CD4-positive, CD25-positive, alpha-beta regulatory T cell (primary cell): Measurements from ENCODE around the gene CTNNA1. TPM values are rescaled to one million over a fixed set of nuclear protein-coding genes. Genes with fewer than 3 reads are reported as not detected.
"Not testable (repeated sequence)": the region's sequence is repeated elsewhere in the genome, so short reads cannot be mapped to it uniquely, and the experiment has no call there.

ENCODE experiments used
- ATAC-seq, 2 donors: fragments of 150-1000 bp; cut with Tn5 transposase; one replicate each; pipeline ENCODE4 v1.10.0; 2021; ENCODE audit warnings: low read depth in 2 of 2, moderate number of reproducible peaks in 2 of 2, moderate library complexity in 1 of 2
- DNase-seq, 3 donors: peaks; one replicate each; pipeline versions ENCODE4 v3.0.0 to v3.0.0-alpha.2; 2012 to 2022; ENCODE audit warnings: mixed read lengths in 1 of 3
- H3K27ac ChIP-seq: one replicate; pipeline ENCODE4 v1.7.0; 2013; ENCODE audit warnings: mild to moderate bottlenecking, low read length; ENCODE audit not compliant: insufficient read depth, poor library complexity, severe bottlenecking
- H3K27me3 ChIP-seq: one replicate; pipeline ENCODE4 v1.7.0; 2013; ENCODE audit warnings: low read length; ENCODE audit not compliant: control insufficient read depth, insufficient read depth
- H3K36me3 ChIP-seq: one replicate; pipeline ENCODE4 v1.7.0; 2013; ENCODE audit warnings: mild to moderate bottlenecking, low read length, moderate library complexity; ENCODE audit not compliant: control insufficient read depth, insufficient read depth
- H3K4me1 ChIP-seq: 2 replicates; pipeline ENCODE4 v1.7.0; 2013; ENCODE audit warnings: mild to moderate bottlenecking, low read length; ENCODE audit not compliant: insufficient read depth, control insufficient read depth, poor library complexity, severe bottlenecking
- H3K4me3 ChIP-seq: one replicate; pipeline ENCODE4 v1.7.0; 2013; ENCODE audit warnings: low read depth, mild to moderate bottlenecking, low read length, moderate library complexity
- H3K9me3 ChIP-seq, 2 experiments: 1 replicate in 1 of 2; 2 replicates in 1 of 2; pipeline ENCODE4 v1.7.0; 2013; ENCODE audit warnings: low read length in 2 of 2, mild to moderate bottlenecking in 1 of 2, moderate library complexity in 1 of 2; ENCODE audit not compliant: control insufficient read depth in 2 of 2
- H3K27ac Mint-ChIP-seq, 3 donors: one replicate each; pipeline ENCODE4 v1.8.0; 2020 to 2022; ENCODE audit warnings: mild to moderate bottlenecking in 3 of 3, mixed read lengths in 3 of 3, moderate library complexity in 2 of 3
- H3K27me3 Mint-ChIP-seq: one replicate; pipeline ENCODE4 v1.8.0; 2022; ENCODE audit warnings: mild to moderate bottlenecking, mixed read lengths
- H3K36me3 Mint-ChIP-seq: one replicate; pipeline ENCODE4 v1.8.0; 2020; ENCODE audit warnings: mixed read lengths
- H3K4me1 Mint-ChIP-seq, 4 donors: one replicate each; pipeline ENCODE4 v1.8.0; 2020 to 2022; ENCODE audit warnings: mixed read lengths in 4 of 4, mild to moderate bottlenecking in 1 of 4
- H3K4me3 Mint-ChIP-seq, 4 donors: one replicate each; pipeline ENCODE4 v1.8.0; 2020 to 2022; ENCODE audit warnings: mild to moderate bottlenecking in 4 of 4, mixed read lengths in 4 of 4, moderate library complexity in 3 of 4
- H3K9me3 Mint-ChIP-seq, 7 donors: one replicate each; pipeline ENCODE4 v1.8.0; 2020 to 2022; ENCODE audit warnings: mixed read lengths in 7 of 7, mild to moderate bottlenecking in 3 of 7, moderate library complexity in 2 of 7
- polyA plus RNA-seq, 4 donors: library from polyadenylated mRNA; unstranded; fragments of 300-500 nt; fragmentation: Illumina TruSeq; gene quantifications; one replicate each; pipeline ENCODE4 v1.2.3, GENCODE V29; 2021
- total RNA-seq: library from RNA; stranded (reverse); gene quantifications from one replicate; pipeline ENCODE4 v1.2.3, GENCODE V29; 2022

CTNNA1 gene
- total and polyA plus RNA-seq, 5 donors from 2014 or later = 8.9 to 48.6 (median 13.5) TPM

DNA sequence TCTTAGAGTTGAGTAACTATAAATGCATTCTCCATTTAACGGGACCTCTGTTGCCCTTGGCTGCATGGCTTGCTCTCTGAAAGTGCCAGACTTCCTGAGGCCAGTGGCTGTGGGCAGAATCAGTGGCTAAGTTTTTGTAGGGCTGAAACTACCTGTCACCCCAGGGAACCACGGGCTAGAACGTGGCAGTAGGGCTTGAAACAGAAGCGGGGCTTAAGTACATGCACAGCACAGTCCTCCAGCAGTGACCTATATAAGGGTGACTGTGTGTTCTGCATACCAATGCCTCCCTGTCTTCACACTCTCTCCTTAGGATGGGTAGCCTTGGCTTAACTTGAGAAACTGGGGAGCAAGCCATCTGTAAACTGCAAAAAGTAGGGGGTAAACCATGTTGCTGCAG is 165.5 kb downstream of the CTNNA1 start:
- H3K4me3 Mint-ChIP-seq = no peak overlapping the region
- H3K27ac ChIP-seq = no peak overlapping the region
- no peaks in the 10 kb centered on the region for H3K27me3 ChIP-seq
- H3K36me3 ChIP-seq = no peaks in the 10 kb centered on the region
- DNase-seq (no peak), ATAC-seq (no peak)
- no peaks in the 10 kb centered on the region for H3K9me3 ChIP-seq
- H3K27ac Mint-ChIP-seq = no peak overlapping the region
- no peak overlapping the region for H3K4me3 ChIP-seq
- H3K4me1 ChIP-seq = no peaks in the 10 kb centered on the region
- no peaks in the 10 kb centered on the region for H3K36me3 Mint-ChIP-seq
- H3K27me3 Mint-ChIP-seq = no peaks in the 10 kb centered on the region
- H3K9me3 Mint-ChIP-seq = no peaks in the 10 kb centered on the region
- H3K4me1 Mint-ChIP-seq = peaks cover 0 to 4% (median 0%) of the 10 kb centered on the region in 4 donors

GRCh38 chr5:138920181-138920580 is 167.0 kb downstream of the CTNNA1 start:
- Histone ChIP-seq H3K27ac (no peak overlapping the region), H3K4me1 (no peaks in the 10 kb centered on the region), H3K36me3 (peaks cover 6% of the 10 kb centered on the region), H3K4me3 (no peak overlapping the region), H3K9me3 (no peaks in the 10 kb centered on the region), H3K27me3 (no peaks in the 10 kb centered on the region)
- peaks cover 0 to 4% (median 0%) of the 10 kb centered on the region in 4 donors for H3K4me1 Mint-ChIP-seq
- ATAC-seq (no peak), DNase-seq (no peak)
- no peaks in the 10 kb centered on the region for H3K27me3 Mint-ChIP-seq
- peaks cover 4% of the 10 kb centered on the region for H3K36me3 Mint-ChIP-seq
- no peak overlapping the region for H3K4me3 Mint-ChIP-seq
- no peaks in the 10 kb centered on the region for H3K9me3 Mint-ChIP-seq
- no peak overlapping the region for H3K27ac Mint-ChIP-seq

DNA sequence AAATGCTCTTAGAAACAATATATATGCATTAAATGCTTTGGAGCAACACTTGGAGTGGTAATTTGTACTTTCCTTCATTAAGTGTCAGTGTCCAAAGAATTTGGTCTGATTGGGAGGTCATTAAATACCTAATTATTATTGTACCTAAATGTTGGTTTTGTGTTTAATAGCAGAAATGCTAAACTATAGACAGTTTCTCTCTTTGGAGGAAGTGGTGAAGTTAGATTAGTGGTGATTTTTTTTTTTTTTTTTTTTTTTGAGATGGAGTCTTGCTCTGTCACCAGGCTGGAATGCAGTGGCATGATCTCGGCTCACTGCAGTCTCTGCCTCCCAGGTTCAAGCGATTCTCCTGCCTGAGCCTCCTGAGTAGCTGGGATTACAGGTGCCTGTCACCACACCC is 168.1 kb downstream of the CTNNA1 start:
- DNase-seq, H3K27me3 Mint-ChIP-seq, H3K4me3 Mint-ChIP-seq, H3K9me3 ChIP-seq, H3K9me3 Mint-ChIP-seq, H3K4me1 Mint-ChIP-seq, H3K27ac ChIP-seq, H3K27ac Mint-ChIP-seq, ATAC-seq, H3K4me3 ChIP-seq, H3K27me3 ChIP-seq, H3K4me1 ChIP-seq, H3K36me3 Mint-ChIP-seq: not testable (repeated sequence)
- peaks cover 16% of the 10 kb centered on the region for H3K36me3 ChIP-seq

DNA sequence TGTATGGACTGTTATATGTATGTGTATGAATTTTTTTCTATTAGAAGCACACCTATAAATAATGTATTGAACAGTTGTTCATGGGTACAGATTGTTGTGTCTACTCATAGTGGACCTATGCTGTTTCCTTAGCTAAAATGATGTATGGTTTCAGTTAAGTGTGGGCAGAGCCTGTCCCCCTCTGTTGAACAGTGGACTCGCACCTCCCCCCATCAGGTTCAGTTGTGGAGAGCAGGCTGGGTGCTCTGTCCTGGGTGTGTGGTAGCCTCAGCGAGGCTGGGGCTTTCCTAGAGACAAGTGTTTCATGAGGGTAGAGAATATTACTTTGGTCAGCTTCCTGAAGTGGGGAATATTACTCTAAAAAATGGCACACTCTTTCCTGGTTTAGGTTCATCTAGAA is 169.3 kb downstream of the CTNNA1 start:
- Histone ChIP-seq H3K27ac (no peak overlapping the region), H3K4me3 (no peak overlapping the region), H3K27me3 (no peaks in the 10 kb centered on the region), H3K9me3 (no peaks in the 10 kb centered on the region), H3K4me1 (no peaks in the 10 kb centered on the region), H3K36me3 (peaks cover 16% of the 10 kb centered on the region)
- H3K27me3 Mint-ChIP-seq = no peaks in the 10 kb centered on the region
- ATAC-seq (no peak), DNase-seq (no peak)
- H3K36me3 Mint-ChIP-seq = peaks cover 14% of the 10 kb centered on the region
- no peaks in the 10 kb centered on the region for H3K9me3 Mint-ChIP-seq
- H3K4me3 Mint-ChIP-seq = no peak overlapping the region
- peaks cover 0 to 4% (median 0%) of the 10 kb centered on the region in 4 donors for H3K4me1 Mint-ChIP-seq
- no peak overlapping the region for H3K27ac Mint-ChIP-seq

- H3K9me3 ChIP-seq = no peaks in the 10 kb centered on the region
- Mint-ChIP-seq H3K27me3 (no peaks in the 10 kb centered on the region), H3K27ac (no peak overlapping the region), H3K4me1 (peaks cover 0 to 4% (median 0%) of the 10 kb centered on the region in 4 donors), H3K4me3 (no peak overlapping the region), H3K9me3 (no peaks in the 10 kb centered on the region), H3K36me3 (peaks cover 15% of the 10 kb centered on the region)
- ATAC-seq = no peak
- H3K27me3 ChIP-seq = no peaks in the 10 kb centered on the region
- peaks cover 27% of the 10 kb centered on the region for H3K36me3 ChIP-seq
- H3K4me1 ChIP-seq = no peaks in the 10 kb centered on the region
- no peak overlapping the region for H3K27ac ChIP-seq
- no peak for DNase-seq
- H3K4me3 ChIP-seq = no peak overlapping the region
Observed at GRCh38 chr5:138925090-138925635, 171.9 kb downstream of the CTNNA1 start.

GRCh38 chr5:138926257-138926656 is 173.0 kb downstream of the CTNNA1 start:
- no peaks in the 10 kb centered on the region for H3K27me3 ChIP-seq
- H3K9me3 ChIP-seq = no peaks in the 10 kb centered on the region
- H3K27ac ChIP-seq = no peak overlapping the region
- H3K4me1 ChIP-seq = no peaks in the 10 kb centered on the region
- no peaks in the 10 kb centered on the region for H3K9me3 Mint-ChIP-seq
- no peak overlapping the region for H3K4me3 Mint-ChIP-seq
- H3K4me3 ChIP-seq = no peak overlapping the region
- peaks cover 38% of the 10 kb centered on the region for H3K36me3 ChIP-seq
- peaks cover 19% of the 10 kb centered on the region for H3K36me3 Mint-ChIP-seq
- H3K27ac Mint-ChIP-seq = peak overlapping the region in 1 of 3 donors; percentile 2
- H3K27me3 Mint-ChIP-seq = no peaks in the 10 kb centered on the region
- DNase-seq (no peak), ATAC-seq (no peak)
- H3K4me1 Mint-ChIP-seq = peaks cover 0 to 1% (median 0%) of the 10 kb centered on the region in 4 donors

DNA sequence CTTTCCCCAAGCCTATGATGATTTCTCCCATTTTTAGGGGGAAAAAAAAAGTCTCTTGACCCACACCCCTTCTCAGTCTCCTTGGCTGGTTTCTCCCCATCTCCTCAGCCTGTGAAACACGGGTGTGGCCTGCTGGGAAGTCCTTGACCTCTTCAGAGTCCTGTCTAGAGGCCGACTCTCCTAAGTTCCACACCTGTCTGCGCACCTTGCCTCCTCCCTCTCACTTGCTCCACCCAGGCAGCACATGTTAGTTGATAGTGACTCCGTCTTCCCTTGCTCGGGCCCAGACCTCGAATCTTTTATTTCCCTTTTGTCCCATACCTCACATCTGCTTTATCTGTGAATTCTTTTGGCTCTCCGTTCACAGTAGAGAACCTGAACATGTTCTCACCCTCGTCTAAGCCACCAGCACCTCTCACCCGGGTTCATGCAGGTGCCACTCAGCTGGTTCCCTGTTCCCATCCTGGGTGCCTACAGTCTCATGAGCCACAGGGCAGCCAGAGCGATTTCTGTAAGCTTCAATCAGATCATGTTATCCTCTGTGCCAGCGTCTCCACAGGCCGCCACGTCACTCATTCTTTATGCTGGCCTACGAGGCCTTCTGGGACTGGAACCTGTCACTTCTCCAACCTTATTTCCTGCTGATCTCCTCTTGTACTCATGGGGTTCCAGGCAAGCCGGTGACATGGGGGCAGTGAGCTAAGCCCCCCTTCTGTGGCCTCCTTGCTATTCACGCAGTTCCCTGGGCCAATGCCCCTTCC is 173.6 kb downstream of the CTNNA1 start:
- Histone ChIP-seq H3K36me3 (peaks cover 44% of the 10 kb centered on the region), H3K4me3 (no peak overlapping the region), H3K27ac (no peak overlapping the region), H3K9me3 (no peaks in the 10 kb centered on the region), H3K27me3 (no peaks in the 10 kb centered on the region), H3K4me1 (no peaks in the 10 kb centered on the region)
- Mint-ChIP-seq H3K4me1 (no peaks in the 10 kb centered on the region), H3K4me3 (no peak overlapping the region), H3K27me3 (no peaks in the 10 kb centered on the region), H3K9me3 (no peaks in the 10 kb centered on the region), H3K36me3 (peaks cover 23% of the 10 kb centered on the region), H3K27ac (peak overlapping the region in 1 of 3 donors; percentile 81)
- ATAC-seq (no peak), DNase-seq (no peak)

- H3K27me3 Mint-ChIP-seq = no peaks in the 10 kb centered on the region
- ATAC-seq = no peak
- H3K27ac Mint-ChIP-seq = no peak overlapping the region
- Histone ChIP-seq H3K4me3 (no peak overlapping the region), H3K36me3 (peaks cover 47% of the 10 kb centered on the region), H3K27ac (no peak overlapping the region), H3K9me3 (no peaks in the 10 kb centered on the region), H3K4me1 (no peaks in the 10 kb centered on the region), H3K27me3 (no peaks in the 10 kb centered on the region)
- DNase-seq = no peak
- H3K36me3 Mint-ChIP-seq = peaks cover 23% of the 10 kb centered on the region
- no peaks in the 10 kb centered on the region for H3K4me1 Mint-ChIP-seq
- no peaks in the 10 kb centered on the region for H3K9me3 Mint-ChIP-seq
- H3K4me3 Mint-ChIP-seq = no peak overlapping the region
Observed at GRCh38 chr5:138927544-138927943, 174.3 kb downstream of the CTNNA1 start.
